HCT116 (cell line): ENCODE measurements around the gene ORAI1. TPM values are rescaled to one million over a fixed set of nuclear protein-coding genes. Genes with fewer than 3 reads are reported as not detected.

Experiments used
- ATAC-seq: fragments of 200-7000 bp; cut with Tn5 transposase; 2 replicates; pipeline ENCODE4 v1.9.1; 2020; ENCODE audit warnings: mild to moderate bottlenecking, moderate library complexity
- BruUV-seq: library from RNA; stranded (reverse); fragments of 400-500 nt; replicated peaks from 2 replicates; lab custom pipeline; 2021; lab: Mats Ljungman, UMichigan
- CTCF ChIA-PET: fragments of 300-600 bp; sonication (Branson Sonifier 250); formaldehyde crosslinking; loops from one replicate; lab custom pipeline; 2021; ENCODE audit warnings: antibody characterized with exemption; lab: Charles Lee
- POLR2A ChIA-PET: fragments of 300-600, 350-600 bp; sonication (Branson Sonifier 250); formaldehyde crosslinking; loops from one replicate; lab custom pipeline; 2021; ENCODE audit warnings: antibody characterized with exemption; lab: Charles Lee
- RAD21 ChIA-PET, 2 experiments: fragments of 300-600 bp; sonication (Branson Sonifier 250); formaldehyde crosslinking; loops; one replicate each; lab custom pipeline; 2023; ENCODE audit warnings: low total read pairs in 2 of 2; ENCODE audit not compliant: uncharacterized antibody in 2 of 2, unreplicated experiment in 2 of 2, low non-redundant PET in 1 of 2; lab: Charles Lee
- DNase-seq: peaks from one replicate; pipeline ENCODE4 v3.0.0-alpha.2; 2010; ENCODE audit warnings: low read depth, low spot score
- H2AFZ ChIP-seq: fragments of 200-600 bp; shearing (Covaris generic), sonication (generic); 2 replicates; pipeline ENCODE4 v1.6.1; 2017; ENCODE audit warnings: low read depth, mixed run types, mixed read lengths, antibody characterized with exemption, low read length; ENCODE audit not compliant: poor library complexity, severe bottlenecking
- H3K27ac ChIP-seq: 2 replicates; pipeline ENCODE4 v1.5.1; 2012; ENCODE audit warnings: low read depth, low read length
- H3K27me3 ChIP-seq: fragments of 200-600 bp; sonication (generic); 2 replicates; pipeline ENCODE4 v1.6.1; 2016; ENCODE audit warnings: mixed run types, low read length, mixed read lengths; ENCODE audit not compliant: insufficient read depth
- H3K36me3 ChIP-seq, 2 experiments: fragments of 200-500 bp in 1 of 2; fragments of 200-600 bp in 1 of 2; sonication (Bioruptor generic) in 1 of 2; sonication (generic) in 1 of 2; 2 replicates each; pipeline versions ENCODE4 v1.5.1 to v1.6.1; 2014 to 2016; ENCODE audit warnings: low read length in 2 of 2, inconsistent platforms in 1 of 2, mixed read lengths in 1 of 2, mixed run types in 1 of 2; ENCODE audit not compliant: insufficient read depth in 2 of 2, control insufficient read depth in 1 of 2
- H3K4me1 ChIP-seq, 2 experiments: fragments of 200-600 bp in 1 of 2; sonication (generic) in 1 of 2; 2 replicates each; pipeline versions ENCODE4 v1.5.1 to v1.6.1; 2012 to 2017; ENCODE audit warnings: low read length in 2 of 2, inconsistent platforms in 1 of 2, mild to moderate bottlenecking in 1 of 2, mixed read lengths in 1 of 2, mixed run types in 1 of 2, moderate library complexity in 1 of 2; ENCODE audit not compliant: insufficient read depth in 2 of 2, control insufficient read depth in 1 of 2
- H3K4me2 ChIP-seq: fragments of 200-600 bp; sonication (generic); 2 replicates; pipeline ENCODE4 v1.6.1; 2017; ENCODE audit warnings: mixed run types, low read length, mixed read lengths
- H3K4me3 ChIP-seq, 2 experiments: fragments of 200-600 bp in 1 of 2; sonication (generic) in 1 of 2; replicated peaks in 1 of 2; 2 replicates each; pipeline ENCODE4 v1.5.1; 2011 to 2016; ENCODE audit warnings: low read length in 2 of 2, control low read depth in 1 of 2, low read depth in 1 of 2, mild to moderate bottlenecking in 1 of 2, mixed read lengths in 1 of 2, mixed run types in 1 of 2
- H3K79me2 ChIP-seq: fragments of 200-600 bp; sonication (generic); 2 replicates; pipeline ENCODE4 v1.6.1; 2017; ENCODE audit warnings: mild to moderate bottlenecking, mixed run types, low read length, moderate library complexity, mixed read lengths; ENCODE audit not compliant: insufficient read depth
- H3K9ac ChIP-seq: fragments of 200-600 bp; sonication (generic); 2 replicates; pipeline ENCODE4 v1.6.1; 2016; ENCODE audit warnings: low read length, mixed read lengths
- H3K9me2 ChIP-seq: fragments of 200-600 bp; sonication (generic), shearing (Covaris generic); 2 replicates; pipeline ENCODE4 v1.6.1; 2017; ENCODE audit warnings: mixed run types, mild to moderate bottlenecking, moderate library complexity; ENCODE audit not compliant: insufficient read depth
- H3K9me3 ChIP-seq, 2 experiments: fragments of 200-500 bp in 1 of 2; fragments of 200-600 bp in 1 of 2; sonication (Bioruptor generic) in 1 of 2; sonication (generic) in 1 of 2; 2 replicates each; pipeline ENCODE4 v1.6.1; 2014 to 2017; ENCODE audit warnings: low read length in 2 of 2, mixed read lengths in 2 of 2, inconsistent platforms in 1 of 2, low read depth in 1 of 2, mild to moderate bottlenecking in 1 of 2, mixed run types in 1 of 2, moderate library complexity in 1 of 2; ENCODE audit not compliant: control insufficient read depth in 1 of 2, insufficient read depth in 1 of 2
- H4K20me1 ChIP-seq: fragments of 200-600 bp; sonication (generic), shearing (Covaris generic); 2 replicates; pipeline ENCODE4 v1.6.1; 2017; ENCODE audit warnings: mixed run types, mild to moderate bottlenecking, moderate library complexity; ENCODE audit not compliant: insufficient read depth
- CBX3 ChIP-seq: IDR thresholded peaks from 2 replicates; pipeline ENCODE4 v1.6.1; 2012; ENCODE audit warnings: low read depth
- CEBPB ChIP-seq: IDR thresholded peaks from 2 replicates; pipeline ENCODE4 v1.6.1; 2012; ENCODE audit warnings: low read depth
- CTCF ChIP-seq, 3 experiments: fragments of 200-600 bp in 1 of 3; sonication (generic) in 1 of 3; IDR thresholded peaks in 2 of 3; conservative IDR thresholded peaks in 1 of 3; 2 replicates each; pipeline ENCODE4 v1.5.1; 2012 to 2017; ENCODE audit warnings: low read depth in 2 of 3, low read length in 2 of 3, antibody characterized with exemption in 1 of 3, borderline replicate concordance in 1 of 3, control low read depth in 1 of 3, mild to moderate bottlenecking in 1 of 3, mixed read lengths in 1 of 3, mixed run types in 1 of 3, moderate library complexity in 1 of 3; ENCODE audit not compliant: insufficient read depth in 1 of 3
- EGR1 ChIP-seq: IDR thresholded peaks from 2 replicates; pipeline ENCODE4 v1.6.1; 2012; ENCODE audit warnings: low read depth
- EZH2 ChIP-seq: fragments of 200-600 bp; sonication (generic); IDR thresholded peaks from 2 replicates; pipeline ENCODE4 v1.6.1; 2017; ENCODE audit warnings: antibody characterized with exemption, mixed run types
- EZH2phosphoT487 ChIP-seq: fragments of 200-600 bp; IDR thresholded peaks from 2 replicates; pipeline ENCODE4 v1.6.1; 2018; ENCODE audit warnings: antibody characterized with exemption, borderline replicate concordance
- FOSL1 ChIP-seq: IDR thresholded peaks from 2 replicates; pipeline ENCODE4 v1.6.1; 2012; ENCODE audit warnings: low read depth
- JUND ChIP-seq: IDR thresholded peaks from 2 replicates; pipeline ENCODE4 v1.6.1; 2012
- MAX ChIP-seq: IDR thresholded peaks from 2 replicates; pipeline ENCODE4 v1.6.1; 2012
- RAD21 ChIP-seq: IDR thresholded peaks from 2 replicates; pipeline ENCODE4 v1.6.1; 2012; ENCODE audit warnings: low read depth, mild to moderate bottlenecking
- SP1 ChIP-seq: IDR thresholded peaks from 2 replicates; pipeline ENCODE4 v1.6.1; 2012; ENCODE audit warnings: low read depth
- TCF7L2 ChIP-seq: IDR thresholded peaks from 2 replicates; pipeline ENCODE4 v1.7.0; 2011; ENCODE audit warnings: borderline replicate concordance, inconsistent platforms; ENCODE audit not compliant: insufficient read depth, insufficient read length; ENCODE audit errors: extremely low read depth
- YY1 ChIP-seq: IDR thresholded peaks from 2 replicates; pipeline ENCODE4 v1.6.1; 2011; ENCODE audit warnings: low read length, low read depth, moderate library complexity, mild to moderate bottlenecking; ENCODE audit not compliant: insufficient replicate concordance; ENCODE audit errors: extremely low read depth
- ZFX ChIP-seq: fragments of 450-650 bp; IDR thresholded peaks from 2 replicates; pipeline ENCODE4 v1.6.1; 2017
- ZNF274 ChIP-seq: fragments of 200-500 bp; sonication (Bioruptor generic); IDR thresholded peaks from 2 replicates; pipeline ENCODE4 v1.6.1; 2014; ENCODE audit warnings: mild to moderate bottlenecking, low read depth, low read length, inconsistent platforms
- intact Hi-C: fragments of 100-400 bp; cut with micrococcal nuclease; formaldehyde crosslinking; loops from 2 replicates; pipeline ENCODE4 v1.10.0; 2022
- total RNA-seq: library from RNA; stranded (reverse); gene quantifications from one replicate; pipeline ENCODE4 v1.2.1, GENCODE V29; 2021; ENCODE audit not compliant: unreplicated experiment

ORAI1 gene
- total RNA-seq, 1 experiment from 2014 or later = 20.2 TPM

GRCh38 chr12:121620333-121620891 is 5.9 kb upstream of the ORAI1 start:
- ATAC-seq = no peak
- BruUV-seq = no TSS peak

More at GRCh38 chr12:121620333-121620891, 5.9 kb upstream of the ORAI1 start:
- TF ChIP-seq CBX3 (no peak), SP1 (no peak), FOSL1 (no peak), EZH2phosphoT487 (no peak), CTCF (IDR thresholded peaks at IDR 0.05 in 2 of 3, conservative IDR thresholded peaks at IDR 0.05 in 1 of 3; ENCODE audit: borderline replicate concordance in 1 of 3, insufficient read depth in 1 of 3, low read depth in 2 of 3, low read length in 2 of 3) (no peak), JUND (no peak), CEBPB (no peak), EGR1 (no peak), EZH2 (no peak), RAD21 (no peak), YY1 (no peak), ZFX (no peak), ZNF274 (no peak), TCF7L2 (no peak), MAX (no peak)
- TF ChIP-seq, all 23 proteins: peak for 0
- Histone ChIP-seq H3K79me2 (no peaks in the 10 kb centered on the region), H3K4me1 (peaks cover 10 to 25% of the 10 kb centered on the region in 2 experiments; a peak in 3 of 4 replicates), H3K4me3 (no peak overlapping the region), H3K9me2 (no peaks in the 10 kb centered on the region), H3K9ac (no peak overlapping the region), H3K9me3 (no peaks in the 10 kb centered on the region), H3K4me2 (no peak overlapping the region), H3K27ac (no peak overlapping the region), H3K27me3 (no peaks in the 10 kb centered on the region), H2AFZ (no peak overlapping the region), H4K20me1 (no peaks in the 10 kb centered on the region), H3K36me3 (no peaks in the 10 kb centered on the region)
- ChIA-PET RAD21 (no interaction called here), CTCF (interaction anchor here (1.0 kb wide), 1 partner anchor 68 kb away, joined by 5 read pairs; no protein-coding TSS in a partner anchor), POLR2A (no interaction called here)
- intact Hi-C loops = no loop called here
- DNase-seq = no peak
